ENCODE results near the gene DNAH14. TPM values are rescaled to one million over a fixed set of nuclear protein-coding genes. Genes with fewer than 3 reads are reported as not detected.
"Not testable (repeated sequence)": the region's sequence is repeated elsewhere in the genome, so short reads cannot be mapped to it uniquely, and the experiment has no call there.

The DNAH14 gene
- total RNA-seq, 1 donor = 31.8 TPM

GRCh38 chr1:225143001-225143400 lies 213.5 kb downstream of the DNAH14 start:
- H3K4me3 ChIP-seq (ENCODE audit: insufficient read depth, low read length) = no peak overlapping the region
- TF ChIP-seq CTCF (IDR thresholded peaks at IDR 0.05; ENCODE audit: extremely low read depth, low read depth, low read length) = no peak
- no peaks in the 10 kb centered on the region for H3K9me3 ChIP-seq (ENCODE audit: low read depth, low read length)
- no peaks in the 10 kb centered on the region for H4K20me1 ChIP-seq (ENCODE audit: insufficient read depth, low read length)
- no peaks in the 10 kb centered on the region for H3K79me2 ChIP-seq (ENCODE audit: insufficient read depth, low read length)
- no peaks in the 10 kb centered on the region for H3K4me1 ChIP-seq (ENCODE audit: insufficient read depth, low read length)
- H3K36me3 ChIP-seq (ENCODE audit: insufficient read depth, low read length) = no peaks in the 10 kb centered on the region
- H3K27ac ChIP-seq (ENCODE audit: low read depth, low read length) = no peak overlapping the region
- no peak overlapping the region for H3K4me2 ChIP-seq (ENCODE audit: insufficient read depth, low read length)
- no peak overlapping the region for H2AFZ ChIP-seq (ENCODE audit: low read length)
- DNase-seq (ENCODE audit: insufficient read length, low spot score, missing footprints) = no peak
- no peaks in the 10 kb centered on the region for H3K27me3 ChIP-seq (ENCODE audit: insufficient read depth, low read length)

- Histone ChIP-seq H2AFZ (ENCODE audit: low read length) (no peak overlapping the region), H3K9me3 (ENCODE audit: low read depth, low read length) (no peaks in the 10 kb centered on the region), H3K4me1 (ENCODE audit: insufficient read depth, low read length) (no peaks in the 10 kb centered on the region), H3K36me3 (ENCODE audit: insufficient read depth, low read length) (no peaks in the 10 kb centered on the region), H4K20me1 (ENCODE audit: insufficient read depth, low read length) (no peaks in the 10 kb centered on the region), H3K4me2 (ENCODE audit: insufficient read depth, low read length) (no peak overlapping the region), H3K4me3 (ENCODE audit: insufficient read depth, low read length) (no peak overlapping the region), H3K27ac (ENCODE audit: low read depth, low read length) (no peak overlapping the region), H3K27me3 (ENCODE audit: insufficient read depth, low read length) (no peaks in the 10 kb centered on the region), H3K79me2 (ENCODE audit: insufficient read depth, low read length) (no peaks in the 10 kb centered on the region)
- DNase-seq (ENCODE audit: insufficient read length, low spot score, missing footprints) = no peak
- no peak for TF ChIP-seq CTCF (IDR thresholded peaks at IDR 0.05; ENCODE audit: extremely low read depth, low read depth, low read length)
Observed at GRCh38 chr1:225146478-225146877, 217.0 kb downstream of the DNAH14 start.

- not testable (repeated sequence) for H3K27ac ChIP-seq (ENCODE audit: low read depth, low read length); H3K4me1 ChIP-seq (ENCODE audit: insufficient read depth, low read length); H2AFZ ChIP-seq (ENCODE audit: low read length); DNase-seq (ENCODE audit: insufficient read length, low spot score, missing footprints); H3K9me3 ChIP-seq (ENCODE audit: low read depth, low read length); H3K4me3 ChIP-seq (ENCODE audit: insufficient read depth, low read length); H3K79me2 ChIP-seq (ENCODE audit: insufficient read depth, low read length); H3K36me3 ChIP-seq (ENCODE audit: insufficient read depth, low read length); H4K20me1 ChIP-seq (ENCODE audit: insufficient read depth, low read length); H3K27me3 ChIP-seq (ENCODE audit: insufficient read depth, low read length); H3K4me2 ChIP-seq (ENCODE audit: insufficient read depth, low read length)
Observed at GRCh38 chr1:225147791-225148190, 218.3 kb downstream of the DNAH14 start.

- no peak for TF ChIP-seq CTCF (IDR thresholded peaks at IDR 0.05; ENCODE audit: extremely low read depth, low read depth, low read length)
- Histone ChIP-seq H3K9me3 (ENCODE audit: low read depth, low read length) (no peaks in the 10 kb centered on the region), H3K27ac (ENCODE audit: low read depth, low read length) (no peak overlapping the region), H2AFZ (ENCODE audit: low read length) (no peak overlapping the region), H3K79me2 (ENCODE audit: insufficient read depth, low read length) (no peaks in the 10 kb centered on the region), H4K20me1 (ENCODE audit: insufficient read depth, low read length) (no peaks in the 10 kb centered on the region), H3K4me2 (ENCODE audit: insufficient read depth, low read length) (no peak overlapping the region), H3K27me3 (ENCODE audit: insufficient read depth, low read length) (no peaks in the 10 kb centered on the region), H3K4me3 (ENCODE audit: insufficient read depth, low read length) (no peak overlapping the region), H3K36me3 (ENCODE audit: insufficient read depth, low read length) (no peaks in the 10 kb centered on the region), H3K4me1 (ENCODE audit: insufficient read depth, low read length) (no peaks in the 10 kb centered on the region)
- DNase-seq (ENCODE audit: insufficient read length, low spot score, missing footprints) = no peak
Observed at GRCh38 chr1:225152061-225152460, 222.6 kb downstream of the DNAH14 start.

All from osteoblast (primary cell).